Measurements from ENCODE around the gene SORL1.

DNA sequence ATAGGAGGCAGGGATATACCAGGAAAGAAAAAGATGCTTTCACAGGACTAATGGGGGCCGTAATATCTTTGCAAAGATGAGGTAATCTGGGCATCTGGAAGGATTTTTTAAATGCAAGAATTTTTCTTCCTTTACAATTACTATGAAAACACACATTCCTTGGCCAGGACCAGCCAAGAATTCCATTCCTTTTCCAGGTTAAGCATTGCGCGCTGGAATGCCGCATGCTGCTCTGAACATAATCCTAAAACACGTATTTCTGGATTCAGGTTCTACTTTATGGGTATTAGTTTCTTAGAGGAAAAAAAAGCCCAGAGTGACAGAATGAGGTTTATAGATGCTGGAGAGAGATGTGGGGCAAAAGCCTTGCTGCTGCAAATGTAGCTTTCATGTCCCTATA lies 100.0 kb downstream of the SORL1 start:
- TF ChIP-seq POLR2A (IDR thresholded peaks at IDR 0.05), result no peak
- TF ChIP-seq CTCF (IDR thresholded peaks at IDR 0.05), result no peak
- no peak for TF ChIP-seq EP300 (IDR thresholded peaks at IDR 0.05)
- no peak for TF ChIP-seq POLR2AphosphoS5 (IDR thresholded peaks at IDR 0.05)

Data from suprapubic skin (tissue), 4 donors.